K562 (cell line): ENCODE measurements around the gene MIDN. TPM values are rescaled to one million over a fixed set of nuclear protein-coding genes. Genes with fewer than 3 reads are reported as not detected.
A peak's percentile ranks its signal among the peaks of the same experiment; 100 is the strongest.

ENCODE experiments used
- CREBBP ChIP-seq: IDR thresholded peaks from one replicate; pipeline ENCODE4 v1.6.1; 2012; ENCODE audit warnings: low read depth, mild to moderate bottlenecking, control low read depth, inconsistent platforms, low read length
- FOXP1 ChIP-seq: sonication (generic); formaldehyde crosslinking; IDR thresholded peaks from 2 replicates; pipeline ENCODE4 v1.8.0; 2022; ENCODE audit warnings: mild to moderate bottlenecking, missing genetic modification reagents
- JUN ChIP-seq, 2 experiments: sonication (generic) in 1 of 2; formaldehyde crosslinking in 1 of 2; IDR thresholded peaks; 2 replicates each; pipeline versions ENCODE4 v1.6.1 to v1.8.0; 2012 to 2022; ENCODE audit warnings: borderline replicate concordance in 2 of 2, mild to moderate bottlenecking in 2 of 2, improper control_type of control experiment in 1 of 2, low read depth in 1 of 2, low read length in 1 of 2, missing genetic modification reagents in 1 of 2
- KAT2B ChIP-seq: IDR thresholded peaks from one replicate; pipeline ENCODE4 v1.6.1; 2012; ENCODE audit warnings: low read depth, mild to moderate bottlenecking, control low read depth, inconsistent platforms, low read length, moderate library complexity
- MAFG ChIP-seq: fragments of 450-650 bp; conservative IDR thresholded peaks from 2 replicates; pipeline ENCODE4 v1.6.1; 2016; ENCODE audit warnings: missing genetic modification characterization, missing compliant biosample characterization
- MCM2 ChIP-seq: fragments of 450-650 bp; IDR thresholded peaks from 2 replicates; pipeline ENCODE4 v1.6.1; 2017; ENCODE audit warnings: low read depth, mild to moderate bottlenecking
- NR0B1 ChIP-seq: fragments of 450-650 bp; IDR thresholded peaks from one replicate; pipeline ENCODE4 v1.6.1; 2018; ENCODE audit warnings: mild to moderate bottlenecking, moderate library complexity; ENCODE audit not compliant: partially characterized antibody
- PHF8 ChIP-seq: fragments of 200-600 bp; sonication (generic); IDR thresholded peaks from 2 replicates; pipeline ENCODE4 v1.6.1; 2012; ENCODE audit warnings: mixed run types, mild to moderate bottlenecking, inconsistent platforms, low read length, moderate library complexity, borderline replicate concordance
- RBM14 ChIP-seq: fragments of 200-400 bp; formaldehyde crosslinking; IDR thresholded peaks from 2 replicates; pipeline ENCODE4 v1.6.1; 2018; ENCODE audit warnings: low read depth, mild to moderate bottlenecking, low read length, moderate library complexity, borderline replicate concordance; ENCODE audit not compliant: insufficient read depth
- YBX1 ChIP-seq: fragments of 450-650 bp; IDR thresholded peaks from 2 replicates; pipeline ENCODE4 v1.7.1; 2016; ENCODE audit warnings: mild to moderate bottlenecking
- ZNF143 ChIP-seq: sonication (generic); formaldehyde crosslinking; IDR thresholded peaks from 2 replicates; pipeline ENCODE4 v1.9.0; 2022; ENCODE audit warnings: mild to moderate bottlenecking, missing genetic modification reagents
- ZNF277 ChIP-seq: fragments of 250-450 bp; sonication (Bioruptor Pico); IDR thresholded peaks from 2 replicates; pipeline ENCODE4 v1.8.0; 2022; ENCODE audit warnings: inconsistent platforms, mild to moderate bottlenecking, moderate library complexity, borderline replicate concordance
- ZSCAN29 ChIP-seq: fragments of 450-650 bp; IDR thresholded peaks from 2 replicates; pipeline ENCODE4 v1.6.1; 2017
- polyA plus RNA-seq, 8 experiments: library from polyadenylated mRNA; depleted of rRNA in 4 of 8; stranded (reverse) in 5 of 8; unstranded in 3 of 8; fragments of >200 nt; fragmentation: Nextera tagmentation in 2 of 8; fragmentation: Illumina TruSeq in 1 of 8; extraction: Ambion mirVana in 2 of 8; extraction: Trizol in 1 of 8; gene quantifications; 2 replicates each; pipeline versions ENCODE4 v1.2.1 to v1.2.3, GENCODE V29; 2011 to 2014; ENCODE audit warnings: inconsistent platforms in 1 of 8, missing spikeins in 1 of 8
- total RNA-seq, 7 experiments: library from RNA; depleted of rRNA in 6 of 7; stranded (reverse); fragments of >200 nt in 6 of 7; fragmentation: Illumina TruSeq in 2 of 7; extraction: Trizol in 2 of 7; gene quantifications; 2 replicates each; pipeline versions ENCODE4 v1.2.1 to v1.2.3, GENCODE V29; 2011 to 2021; ENCODE audit warnings: low replicate concordance in 1 of 7
- TF ChIP-seq, protein P1 (sequence below), 2 experiments: fragments of 450-650 bp; IDR thresholded peaks; 2 replicates each; pipeline ENCODE4 v1.6.1; 2016; ENCODE audit warnings: mild to moderate bottlenecking in 2 of 2, borderline replicate concordance in 1 of 2, low read depth in 1 of 2, moderate library complexity in 1 of 2
- TF ChIP-seq, protein P2 (sequence below): fragments of 450-650 bp; formaldehyde crosslinking; IDR thresholded peaks from 2 replicates; pipeline ENCODE4 v1.4.0; 2022; ENCODE audit warnings: missing genetic modification characterization

The MIDN gene
- total and polyA plus RNA-seq, 9 of the 15 experiments (the other 6 are each of a cell fraction or from before 2014, with no cell fraction given) = 0.17 to 120 (median 10.1) TPM

DNA sequence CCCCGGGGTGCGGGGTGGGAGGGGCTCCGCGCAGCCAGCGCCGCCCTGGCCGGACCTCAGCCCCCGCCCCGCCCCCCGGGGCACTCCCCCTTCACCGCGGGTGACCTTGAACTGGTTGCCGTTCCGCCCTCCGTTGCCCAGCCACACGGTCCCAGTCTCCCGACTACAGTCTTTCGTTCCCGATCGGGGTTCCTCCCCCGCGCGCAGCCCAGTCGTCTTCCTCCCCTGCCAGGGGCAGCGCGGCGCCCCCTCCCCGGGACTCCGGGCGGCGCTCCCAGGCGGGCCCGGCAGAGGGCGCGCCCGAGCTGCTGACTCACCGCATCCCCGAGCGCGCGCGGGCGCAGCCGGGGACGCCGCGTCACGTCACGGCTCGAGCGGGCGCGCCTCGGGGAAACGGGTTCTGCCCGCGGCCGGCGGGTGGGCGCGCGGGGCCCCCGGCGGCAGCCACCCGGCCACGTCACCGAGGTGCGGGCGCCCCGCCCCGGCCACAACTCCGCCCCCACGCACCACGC is 459 bp downstream of the MIDN start (continued):
- TF ChIP-seq, protein P1, sequence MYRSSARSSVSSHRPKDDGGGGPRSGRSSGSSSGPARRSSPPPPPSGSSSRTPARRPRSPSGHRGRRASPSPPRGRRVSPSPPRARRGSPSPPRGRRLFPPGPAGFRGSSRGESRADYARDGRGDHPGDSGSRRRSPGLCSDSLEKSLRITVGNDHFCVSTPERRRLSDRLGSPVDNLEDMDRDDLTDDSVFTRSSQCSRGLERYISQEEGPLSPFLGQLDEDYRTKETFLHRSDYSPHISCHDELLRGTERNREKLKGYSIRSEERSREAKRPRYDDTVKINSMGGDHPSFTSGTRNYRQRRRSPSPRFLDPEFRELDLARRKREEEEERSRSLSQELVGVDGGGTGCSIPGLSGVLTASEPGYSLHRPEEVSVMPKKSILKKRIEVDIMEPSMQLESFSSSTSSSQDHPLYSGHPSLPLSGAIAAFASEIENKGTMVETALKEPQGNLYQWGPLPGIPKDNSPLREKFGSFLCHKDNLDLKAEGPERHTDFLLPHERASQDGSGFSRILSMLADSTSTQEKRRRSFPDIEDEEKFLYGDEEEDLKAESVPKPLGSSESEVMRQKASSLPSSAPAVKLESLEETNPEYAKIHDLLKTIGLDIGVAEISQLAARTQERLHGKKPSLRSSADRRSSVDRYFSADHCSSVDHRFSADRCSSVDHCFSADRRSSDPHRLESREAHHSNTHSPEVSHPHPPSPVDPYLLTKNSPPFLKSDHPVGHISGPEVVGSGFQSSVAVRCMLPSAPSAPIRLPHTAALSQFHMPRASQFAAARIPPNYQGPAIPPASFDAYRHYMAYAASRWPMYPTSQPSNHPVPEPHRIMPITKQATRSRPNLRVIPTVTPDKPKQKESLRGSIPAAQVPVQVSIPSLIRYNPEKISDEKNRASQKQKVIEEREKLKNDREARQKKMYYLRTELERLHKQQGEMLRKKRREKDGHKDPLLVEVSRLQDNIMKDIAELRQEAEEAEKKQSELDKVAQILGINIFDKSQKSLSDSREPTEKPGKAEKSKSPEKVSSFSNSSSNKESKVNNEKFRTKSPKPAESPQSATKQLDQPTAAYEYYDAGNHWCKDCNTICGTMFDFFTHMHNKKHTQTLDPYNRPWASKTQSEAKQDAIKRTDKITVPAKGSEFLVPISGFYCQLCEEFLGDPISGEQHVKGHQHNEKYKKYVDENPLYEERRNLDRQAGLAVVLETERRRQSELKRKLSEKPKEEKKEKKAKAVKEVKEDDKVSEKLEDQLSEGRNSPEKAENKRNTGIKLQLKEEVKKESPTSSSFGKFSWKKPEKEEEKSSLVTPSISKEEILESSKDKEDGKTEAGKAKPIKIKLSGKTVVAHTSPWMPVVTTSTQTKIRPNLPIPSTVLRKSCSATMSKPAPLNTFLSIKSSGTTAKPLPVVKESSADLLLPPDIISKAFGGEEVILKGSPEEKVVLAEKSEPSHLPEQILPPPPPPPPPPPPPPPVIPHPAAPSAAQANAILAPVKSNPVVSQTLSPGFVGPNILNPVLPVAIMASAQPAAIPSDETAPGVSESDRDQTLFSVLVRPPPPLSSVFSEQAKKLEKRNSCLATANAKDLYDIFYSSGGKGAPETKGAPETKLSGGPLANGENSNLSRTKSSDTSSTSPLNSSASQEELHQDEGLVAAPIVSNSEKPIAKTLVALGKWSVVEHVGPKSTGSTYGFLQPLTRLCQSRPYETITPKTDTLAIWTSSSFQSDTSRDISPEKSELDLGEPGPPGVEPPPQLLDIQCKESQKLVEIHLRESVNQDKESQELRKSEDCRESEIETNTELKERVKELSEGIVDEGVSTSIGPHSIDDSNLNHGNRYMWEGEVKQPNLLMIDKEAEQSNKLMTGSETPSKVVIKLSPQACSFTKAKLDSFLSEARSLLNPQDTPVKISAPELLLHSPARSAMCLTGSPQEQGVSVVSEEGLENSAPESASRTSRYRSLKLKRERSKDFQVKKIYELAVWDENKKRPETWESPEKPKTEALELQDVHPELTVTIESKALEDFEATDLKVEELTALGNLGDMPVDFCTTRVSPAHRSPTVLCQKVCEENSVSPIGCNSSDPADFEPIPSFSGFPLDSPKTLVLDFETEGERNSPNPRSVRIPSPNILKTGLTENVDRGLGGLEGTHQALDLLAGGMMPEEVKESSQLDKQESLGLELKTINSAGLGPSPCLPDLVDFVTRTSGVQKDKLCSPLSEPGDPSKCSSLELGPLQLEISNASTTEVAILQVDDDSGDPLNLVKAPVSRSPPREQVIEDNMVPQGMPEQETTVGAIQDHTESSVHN (IDR thresholded peaks at IDR 0.05; ENCODE audit: borderline replicate concordance in 1 of 2, low read depth in 1 of 2) = no peak
- TF ChIP-seq PHF8 (no peak), MAFG (tag) (no peak), YBX1 (no peak), FOXP1 (CRISPR knock-in tag) (no peak), CREBBP (no peak), RBM14 (no peak), ZNF277 (CRISPR knock-in tag) (no peak), ZSCAN29 (no peak), JUN (IDR thresholded peaks at IDR 0.05; ENCODE audit: borderline replicate concordance, low read depth, low read length) (peak; percentile 50; the same call in 1 of the 2 replicates), JUN (CRISPR knock-in tag; IDR thresholded peaks at IDR 0.05; ENCODE audit: borderline replicate concordance) (no peak; the same call in 1 of the 2 replicates), ZNF143 (CRISPR knock-in tag) (no peak), MCM2 (no peak), KAT2B (no peak), NR0B1 (no peak)
- TF ChIP-seq, protein P2, sequence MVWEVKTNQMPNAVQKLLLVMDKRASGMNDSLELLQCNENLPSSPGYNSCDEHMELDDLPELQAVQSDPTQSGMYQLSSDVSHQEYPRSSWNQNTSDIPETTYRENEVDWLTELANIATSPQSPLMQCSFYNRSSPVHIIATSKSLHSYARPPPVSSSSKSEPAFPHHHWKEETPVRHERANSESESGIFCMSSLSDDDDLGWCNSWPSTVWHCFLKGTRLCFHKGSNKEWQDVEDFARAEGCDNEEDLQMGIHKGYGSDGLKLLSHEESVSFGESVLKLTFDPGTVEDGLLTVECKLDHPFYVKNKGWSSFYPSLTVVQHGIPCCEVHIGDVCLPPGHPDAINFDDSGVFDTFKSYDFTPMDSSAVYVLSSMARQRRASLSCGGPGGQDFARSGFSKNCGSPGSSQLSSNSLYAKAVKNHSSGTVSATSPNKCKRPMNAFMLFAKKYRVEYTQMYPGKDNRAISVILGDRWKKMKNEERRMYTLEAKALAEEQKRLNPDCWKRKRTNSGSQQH (CRISPR knock-in tag) = no peak
